ENCODE measurements around the gene LRRC4B.

Gene LRRC4B

GRCh38 chr19:50468818-50469217 lies 99.4 kb downstream of the LRRC4B start:
- no peak for TF ChIP-seq CTCF (IDR thresholded peaks at IDR 0.05; ENCODE audit: low read depth, low read length)
- H3K4me3 ChIP-seq (replicated peaks in 1 of 2; ENCODE audit: low read depth in 2 of 2, low read length in 2 of 2): no peak overlapping the region
- DNase-seq (ENCODE audit: low read depth in 2 of 2): no peak

- no peak for TF ChIP-seq CTCF (IDR thresholded peaks at IDR 0.05; ENCODE audit: low read depth, low read length)
- H3K4me3 ChIP-seq (replicated peaks in 1 of 2; ENCODE audit: low read depth in 2 of 2, low read length in 2 of 2): no peak overlapping the region
- no peak for DNase-seq (ENCODE audit: low read depth in 2 of 2)
Measured at GRCh38 chr19:50467566-50467965, 100.7 kb downstream of the LRRC4B start.
